Glomerular visceral epithelial cell (primary cell): Measurements from ENCODE around the gene P3H3.

Experiments used
- DNase-seq: peaks from one replicate; pipeline ENCODE4 v3.0.0-alpha.2; 2016; ENCODE audit errors: extremely low spot score

Gene P3H3, protein sequence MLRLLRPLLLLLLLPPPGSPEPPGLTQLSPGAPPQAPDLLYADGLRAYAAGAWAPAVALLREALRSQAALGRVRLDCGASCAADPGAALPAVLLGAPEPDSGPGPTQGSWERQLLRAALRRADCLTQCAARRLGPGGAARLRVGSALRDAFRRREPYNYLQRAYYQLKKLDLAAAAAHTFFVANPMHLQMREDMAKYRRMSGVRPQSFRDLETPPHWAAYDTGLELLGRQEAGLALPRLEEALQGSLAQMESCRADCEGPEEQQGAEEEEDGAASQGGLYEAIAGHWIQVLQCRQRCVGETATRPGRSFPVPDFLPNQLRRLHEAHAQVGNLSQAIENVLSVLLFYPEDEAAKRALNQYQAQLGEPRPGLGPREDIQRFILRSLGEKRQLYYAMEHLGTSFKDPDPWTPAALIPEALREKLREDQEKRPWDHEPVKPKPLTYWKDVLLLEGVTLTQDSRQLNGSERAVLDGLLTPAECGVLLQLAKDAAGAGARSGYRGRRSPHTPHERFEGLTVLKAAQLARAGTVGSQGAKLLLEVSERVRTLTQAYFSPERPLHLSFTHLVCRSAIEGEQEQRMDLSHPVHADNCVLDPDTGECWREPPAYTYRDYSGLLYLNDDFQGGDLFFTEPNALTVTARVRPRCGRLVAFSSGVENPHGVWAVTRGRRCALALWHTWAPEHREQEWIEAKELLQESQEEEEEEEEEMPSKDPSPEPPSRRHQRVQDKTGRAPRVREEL

DNA sequence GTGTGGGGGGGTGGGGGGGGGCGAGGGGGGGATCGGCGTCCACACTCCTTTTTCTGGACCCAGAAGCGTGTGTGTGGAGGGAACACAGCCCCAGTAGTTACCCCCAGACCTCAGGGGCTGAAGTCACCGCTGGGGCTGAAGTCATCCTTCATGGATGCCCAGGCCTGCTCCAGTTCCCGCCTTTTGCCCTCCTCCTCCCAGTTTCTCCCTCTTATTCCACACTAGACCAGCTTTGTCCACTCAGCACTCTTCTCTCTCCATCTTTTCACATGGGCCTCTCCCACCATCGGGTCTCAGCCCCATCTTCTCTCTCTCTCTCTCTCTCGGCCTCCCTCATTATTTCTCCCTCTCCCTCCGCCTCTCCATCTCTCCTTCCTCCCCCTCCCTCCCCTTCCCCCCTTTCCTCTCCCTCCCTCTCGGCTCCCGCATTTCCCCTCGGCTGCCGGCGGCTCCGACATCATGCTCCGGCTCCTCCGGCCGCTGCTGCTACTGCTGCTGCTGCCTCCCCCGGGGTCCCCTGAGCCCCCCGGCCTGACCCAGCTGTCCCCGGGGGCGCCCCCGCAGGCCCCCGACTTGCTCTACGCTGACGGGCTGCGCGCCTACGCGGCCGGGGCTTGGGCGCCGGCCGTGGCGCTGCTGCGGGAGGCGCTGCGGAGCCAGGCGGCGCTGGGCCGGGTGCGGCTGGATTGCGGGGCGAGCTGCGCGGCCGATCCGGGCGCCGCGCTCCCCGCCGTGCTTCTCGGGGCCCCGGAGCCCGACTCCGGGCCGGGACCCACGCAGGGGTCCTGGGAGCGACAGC is at the start of gene P3H3:
Gene P3H3, plus strand, starts transcription at position 426 of the 799 bp plus-strand sequence. Its CDS starts 34 bp downstream, at position 460.
- DNase-seq: peak; percentile 55

DNA sequence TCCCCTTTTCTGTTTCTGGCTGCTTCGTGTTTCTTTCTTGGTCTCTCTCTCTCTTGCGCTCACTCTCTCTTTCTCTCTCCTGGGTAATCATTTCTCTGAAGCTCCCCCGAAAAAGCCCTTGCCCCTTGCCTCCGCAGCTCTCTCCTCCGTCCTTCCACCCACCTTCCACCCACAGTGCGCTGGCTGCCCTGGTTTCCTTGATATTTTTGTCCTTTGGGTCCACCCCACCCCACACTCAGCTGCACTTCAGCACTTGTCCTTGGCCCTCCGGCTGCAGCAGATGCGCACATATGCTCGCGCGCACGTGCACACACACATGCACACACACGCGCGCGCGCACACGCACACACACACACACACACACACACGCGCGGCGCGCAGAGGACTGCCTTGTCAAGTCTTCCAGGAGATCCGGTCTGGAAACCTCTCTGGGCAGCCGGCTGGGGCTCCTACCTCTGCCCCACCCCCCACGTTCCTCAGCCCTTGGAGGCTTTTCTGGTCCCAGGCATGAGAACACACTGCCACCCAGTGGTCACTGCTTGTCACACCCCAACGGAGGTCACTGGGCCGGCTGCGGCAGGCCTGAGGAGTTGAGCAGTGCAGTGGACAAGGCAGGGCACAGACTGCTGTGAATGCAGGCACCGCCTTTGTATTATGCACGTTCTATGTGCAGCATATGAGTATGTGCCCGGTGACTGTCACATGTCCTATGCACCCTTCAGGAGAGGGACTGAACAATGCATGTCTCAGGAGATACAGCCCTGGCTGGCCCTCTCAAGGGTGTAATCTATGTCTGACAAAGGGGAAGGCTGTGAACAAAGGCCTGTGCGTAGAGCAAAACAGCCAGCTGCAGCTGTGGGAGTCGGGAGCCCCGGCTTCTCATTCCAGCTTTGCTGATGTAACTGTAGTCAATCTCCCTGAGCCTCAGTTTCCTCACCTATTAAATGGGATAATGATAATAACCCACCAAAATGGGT is 49.3 kb upstream of the P3H3 start:
- DNase-seq: peak; percentile 93

DNA sequence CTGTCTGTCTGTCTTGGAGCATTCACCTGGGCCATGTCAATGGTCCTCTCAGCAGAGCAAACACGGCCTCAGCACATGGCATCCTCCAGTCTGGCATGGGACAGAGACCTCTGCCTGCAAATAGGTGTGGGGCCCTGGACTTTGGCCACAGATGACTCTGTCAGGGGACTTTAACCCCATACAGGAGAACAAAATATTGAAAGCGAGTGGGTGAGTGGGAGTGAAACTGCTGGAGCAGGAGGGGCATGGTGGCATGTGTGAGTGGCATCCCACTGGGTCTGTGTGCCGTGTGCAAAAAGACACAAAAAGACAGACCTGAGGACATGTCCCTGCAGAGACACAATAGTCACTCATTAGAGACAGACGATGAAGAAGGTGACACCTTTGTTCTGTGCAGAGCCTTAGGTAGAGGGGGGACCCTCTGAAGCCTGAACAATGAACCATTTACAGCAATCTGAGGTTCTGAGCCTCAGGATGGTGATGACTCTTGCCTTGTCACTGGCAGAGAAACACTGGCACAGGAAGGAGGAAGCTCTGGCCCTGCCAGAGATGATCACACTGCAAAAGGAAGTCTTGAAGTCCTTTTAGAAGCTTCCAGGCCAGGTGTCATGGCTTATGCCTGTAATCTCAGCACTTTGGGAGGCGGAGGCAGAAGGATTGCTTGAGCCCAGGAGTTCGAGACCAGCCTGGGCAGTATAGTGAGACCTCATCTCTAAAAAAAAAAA is 48.3 kb upstream of the P3H3 start:
- no peak for DNase-seq

DNA sequence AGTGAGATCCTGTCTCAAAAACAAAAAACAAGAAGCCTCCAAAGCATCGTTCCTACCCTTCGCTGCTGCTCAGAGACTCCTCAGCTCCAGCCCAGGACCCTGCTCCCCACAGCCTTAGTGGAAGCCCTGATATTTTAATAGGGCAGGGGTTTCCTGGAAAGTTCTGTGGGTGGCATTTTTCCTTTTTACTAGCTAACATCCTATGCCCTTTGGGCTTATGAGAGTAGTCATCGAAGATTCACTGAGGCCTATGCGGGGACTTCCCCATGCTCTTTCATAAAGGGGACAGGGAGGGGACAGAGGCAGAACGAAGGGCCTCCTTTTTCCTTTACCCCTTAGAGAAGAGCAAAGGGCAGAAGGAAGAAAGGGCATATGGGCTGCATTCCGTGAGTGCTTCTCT is 47.6 kb upstream of the P3H3 start:
- no peak for DNase-seq

DNA sequence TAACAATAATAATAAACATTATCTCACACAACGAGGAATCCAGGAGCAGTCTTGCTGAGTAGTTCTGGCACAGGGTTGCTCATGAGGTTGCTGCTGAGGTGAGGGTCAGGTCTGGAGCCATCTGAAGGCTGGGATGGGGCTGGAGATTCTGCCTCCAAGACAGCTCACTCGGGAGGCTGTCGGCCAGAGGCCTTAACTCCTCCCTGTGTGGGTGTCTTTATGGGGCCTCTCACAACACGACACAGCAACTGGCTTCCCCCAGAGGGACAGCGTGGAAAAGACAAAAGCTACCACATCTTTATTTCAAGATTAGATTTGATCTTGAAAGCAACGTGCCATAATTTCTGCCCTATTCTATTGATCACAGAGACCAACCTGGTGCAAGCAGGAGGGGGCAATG is 46.1 kb upstream of the P3H3 start:
- no peak for DNase-seq

DNA sequence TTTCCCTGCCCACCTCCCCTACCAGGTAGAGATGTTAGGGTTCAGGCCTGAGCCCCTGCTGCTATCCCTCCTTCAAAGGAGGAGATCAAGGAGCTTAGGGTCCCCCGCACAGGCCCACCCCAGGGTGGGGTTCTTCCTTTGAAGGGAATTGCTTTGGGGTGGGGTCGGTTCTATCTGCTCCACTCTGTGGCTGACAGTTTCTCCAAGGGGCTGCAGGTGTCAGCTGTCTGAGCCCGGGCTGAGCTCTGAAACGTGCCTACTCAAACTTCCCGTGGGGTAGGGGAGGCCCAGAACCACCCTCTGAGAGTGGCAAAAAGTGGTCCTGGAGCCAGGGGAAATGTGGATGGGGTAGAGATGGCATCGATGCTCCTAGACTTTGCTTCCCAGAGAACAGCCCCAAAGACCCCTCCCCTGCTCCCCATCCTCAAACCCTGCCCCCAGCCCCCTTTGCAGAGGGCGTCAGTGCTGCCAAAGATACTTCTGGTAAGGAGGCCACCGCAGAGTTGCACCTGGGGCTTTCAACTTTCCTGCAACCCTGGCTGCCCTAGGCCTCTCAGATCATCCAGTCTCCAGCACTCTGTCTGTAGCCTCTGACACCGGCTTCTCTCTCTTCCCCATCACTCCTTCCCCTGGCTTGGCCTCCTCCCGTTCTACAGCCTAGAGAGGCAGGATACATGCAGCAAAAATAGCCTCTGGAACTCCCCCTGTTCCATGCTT is 45.2 kb upstream of the P3H3 start:
- DNase-seq: no peak

DNA sequence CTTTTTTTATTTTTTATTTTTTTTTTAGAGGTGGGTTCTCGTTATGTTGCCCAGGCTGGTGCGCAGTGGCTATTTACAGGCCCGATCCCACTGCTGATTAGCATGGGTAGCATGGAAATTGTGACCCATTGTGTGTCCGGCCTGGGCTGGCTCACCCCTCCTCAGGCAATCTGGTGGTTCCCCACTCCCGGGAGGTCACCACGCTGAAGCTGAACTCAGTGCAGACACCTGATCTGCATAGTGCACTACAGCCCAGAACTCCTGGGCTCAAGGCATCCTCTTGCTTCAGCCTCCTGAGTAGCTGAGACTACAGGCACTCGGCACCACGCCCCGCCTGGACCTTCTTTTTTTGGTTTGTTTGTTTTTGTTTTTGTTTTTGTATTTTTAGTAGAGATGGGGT is 44.4 kb upstream of the P3H3 start:
- DNase-seq: no peak

DNA sequence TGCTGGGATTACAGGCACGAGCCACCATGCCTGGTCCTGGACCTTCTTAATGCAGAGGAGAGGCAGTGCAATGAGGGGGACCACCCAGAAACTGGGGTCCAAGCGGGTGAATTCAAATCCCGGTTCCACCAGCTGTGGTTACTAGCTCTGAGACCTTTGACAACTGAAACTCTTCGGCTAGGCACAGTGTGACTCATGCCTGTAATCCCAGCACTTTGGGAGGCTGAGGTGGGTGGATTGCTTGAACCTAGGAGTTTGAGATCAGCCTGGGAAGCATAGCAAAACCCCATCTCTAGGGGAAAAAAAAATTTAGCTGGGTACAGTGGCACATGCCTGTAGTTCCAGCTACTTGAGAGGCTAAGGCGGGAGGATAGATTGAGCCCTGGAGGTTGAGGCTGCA is 43.9 kb upstream of the P3H3 start:
- DNase-seq: no peak

DNA sequence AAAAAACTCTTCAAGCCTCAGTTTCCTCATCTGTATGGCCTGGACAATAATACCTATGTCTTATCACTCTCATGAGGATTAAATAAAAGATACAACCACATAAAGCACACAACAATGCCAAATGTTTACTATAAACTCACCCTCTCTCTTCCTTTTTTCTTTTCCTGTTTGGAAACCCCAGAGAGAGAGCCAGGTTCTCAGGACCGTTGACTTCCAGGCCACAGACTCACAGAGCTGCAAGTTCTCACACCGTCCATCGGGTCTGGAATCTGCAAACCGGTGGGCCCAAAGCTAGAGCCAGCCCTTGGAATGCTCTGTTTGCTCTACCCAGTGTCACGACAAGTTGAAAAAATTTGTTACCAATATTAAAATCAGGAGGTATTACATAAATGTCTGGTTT is 43.4 kb upstream of the P3H3 start:
- no peak for DNase-seq

DNA sequence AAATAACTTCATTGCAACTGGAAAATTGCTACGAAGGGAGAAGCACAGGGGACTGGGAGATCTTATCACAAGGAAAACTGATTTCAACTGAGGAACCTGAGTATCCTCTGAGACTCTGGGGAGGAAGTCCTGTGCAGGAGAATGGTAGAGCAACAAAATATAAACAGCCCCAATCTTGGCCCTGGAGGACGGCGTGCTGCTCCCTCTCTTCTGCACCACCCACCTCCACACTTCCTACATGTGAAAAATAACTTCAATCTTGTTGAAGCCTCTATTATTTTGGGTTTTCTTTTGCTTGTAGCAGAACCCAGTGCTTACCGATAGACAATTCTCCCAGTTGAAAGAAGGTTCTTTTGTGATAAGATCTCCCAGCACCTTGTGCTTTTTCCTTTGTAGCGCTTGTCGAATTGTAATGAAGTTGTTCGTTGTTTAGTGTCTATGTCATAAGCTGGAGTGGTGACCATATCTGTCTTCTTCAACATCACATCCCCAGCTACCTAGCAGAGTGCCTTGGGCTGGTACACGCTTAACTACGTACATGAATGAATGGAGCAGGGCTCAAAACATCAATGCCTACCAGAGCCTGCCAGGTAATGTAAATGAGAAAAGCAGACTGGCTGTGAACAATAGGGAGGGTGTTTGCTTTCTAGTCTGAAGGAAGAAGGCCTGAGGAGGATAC is 41.7 kb upstream of the P3H3 start:
- DNase-seq: no peak

DNA sequence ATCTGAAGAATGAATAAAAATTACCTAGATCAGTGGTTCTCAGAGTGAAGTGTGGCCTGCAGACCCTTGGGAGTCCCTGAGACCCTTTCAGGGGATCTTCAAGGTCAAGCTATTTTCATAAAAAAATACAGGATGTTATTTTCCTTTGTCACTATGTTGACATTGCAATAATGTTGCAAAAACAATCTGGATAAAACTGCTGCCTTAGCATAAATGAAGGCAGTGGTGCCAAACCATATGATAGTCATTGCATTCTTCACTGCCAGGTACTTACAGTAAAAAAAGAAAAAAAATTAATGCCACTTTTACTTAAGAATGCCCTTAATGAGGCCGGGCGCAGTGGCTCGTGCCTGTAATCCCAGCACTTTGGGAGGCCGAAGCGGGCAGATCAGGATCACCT is 40.9 kb upstream of the P3H3 start:
- no peak for DNase-seq

DNA sequence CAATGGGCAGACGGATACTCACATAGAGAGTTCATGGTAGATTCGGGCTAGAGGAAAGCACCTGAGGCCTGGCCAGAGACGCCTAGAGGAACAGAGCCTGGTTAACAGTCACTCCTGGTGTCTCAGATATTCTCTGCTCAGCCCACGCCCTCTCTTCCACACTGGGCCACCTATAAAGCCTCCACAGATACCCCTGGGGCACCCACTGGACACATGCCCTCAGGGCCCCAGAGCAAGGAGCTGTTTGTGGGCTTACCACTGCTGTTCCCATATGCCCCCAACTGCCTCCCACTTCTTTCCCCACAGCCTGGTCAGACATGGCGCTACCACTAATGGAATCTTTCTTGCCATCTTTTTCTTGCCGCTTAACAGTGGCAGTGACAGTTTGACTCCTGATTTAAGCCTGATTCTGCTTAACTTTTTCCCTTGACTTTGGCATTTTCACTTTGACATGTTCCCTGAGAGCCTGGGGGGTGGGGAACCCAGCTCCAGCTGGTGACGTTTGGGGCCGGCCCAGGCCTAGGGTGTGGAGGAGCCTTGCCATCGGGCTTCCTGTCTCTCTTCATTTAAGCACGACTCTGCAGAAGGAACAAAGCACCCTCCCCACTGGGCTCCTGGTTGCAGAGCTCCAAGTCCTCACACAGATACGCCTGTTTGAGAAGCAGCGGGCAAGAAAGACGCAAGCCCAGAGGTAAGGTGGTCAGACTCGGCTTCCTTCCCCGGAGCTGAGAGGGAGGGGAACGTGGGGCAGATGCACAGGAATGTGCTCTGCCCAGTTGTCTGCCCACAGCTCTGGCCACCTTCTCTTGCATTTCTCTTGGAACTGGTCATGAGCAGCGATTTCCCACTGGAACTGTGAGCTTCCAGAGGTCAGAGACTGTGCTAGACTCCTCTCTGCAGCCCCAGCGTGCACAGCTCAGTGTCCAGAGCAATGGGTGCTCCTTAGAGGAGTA is 39.0 kb upstream of the P3H3 start, which contains the start of gene CD4:
Gene CD4, plus strand, starts transcription at position 557 of the 953 bp plus-strand sequence. CDS start 10,611 bp downstream, outside the sequence.
- no peak for DNase-seq

DNA sequence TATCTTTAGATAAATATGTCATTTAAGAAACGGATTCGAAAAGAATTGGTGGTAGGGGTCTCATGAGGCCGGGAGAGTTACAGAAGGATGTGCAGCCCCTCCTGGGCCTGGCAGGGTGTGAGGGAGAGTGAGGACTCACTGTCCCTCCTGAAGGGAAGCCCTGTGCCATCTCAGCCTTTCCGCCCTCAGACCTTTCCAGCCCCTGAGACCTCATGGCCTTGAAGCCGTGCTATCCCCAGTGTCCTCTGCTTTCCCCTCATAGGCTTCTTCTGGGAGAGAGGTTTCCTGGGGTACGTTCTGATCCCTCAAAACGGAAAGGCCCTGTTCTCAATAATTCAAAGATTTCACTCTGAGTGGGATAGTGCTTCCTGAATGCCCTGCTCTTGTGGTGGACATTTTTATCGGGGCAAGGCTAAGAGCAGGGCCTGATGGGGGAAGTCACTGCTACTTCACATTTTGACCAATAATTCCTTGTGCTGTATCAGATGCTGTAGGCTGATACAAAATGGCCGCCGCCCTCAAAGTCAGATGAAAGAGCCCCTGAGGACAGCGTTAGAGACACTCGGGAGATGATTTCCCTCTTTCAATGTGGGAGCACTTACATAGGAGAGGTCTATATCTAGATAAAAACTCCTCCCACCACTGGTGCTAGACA is 37.6 kb upstream of the P3H3 start:
- DNase-seq: no peak

DNA sequence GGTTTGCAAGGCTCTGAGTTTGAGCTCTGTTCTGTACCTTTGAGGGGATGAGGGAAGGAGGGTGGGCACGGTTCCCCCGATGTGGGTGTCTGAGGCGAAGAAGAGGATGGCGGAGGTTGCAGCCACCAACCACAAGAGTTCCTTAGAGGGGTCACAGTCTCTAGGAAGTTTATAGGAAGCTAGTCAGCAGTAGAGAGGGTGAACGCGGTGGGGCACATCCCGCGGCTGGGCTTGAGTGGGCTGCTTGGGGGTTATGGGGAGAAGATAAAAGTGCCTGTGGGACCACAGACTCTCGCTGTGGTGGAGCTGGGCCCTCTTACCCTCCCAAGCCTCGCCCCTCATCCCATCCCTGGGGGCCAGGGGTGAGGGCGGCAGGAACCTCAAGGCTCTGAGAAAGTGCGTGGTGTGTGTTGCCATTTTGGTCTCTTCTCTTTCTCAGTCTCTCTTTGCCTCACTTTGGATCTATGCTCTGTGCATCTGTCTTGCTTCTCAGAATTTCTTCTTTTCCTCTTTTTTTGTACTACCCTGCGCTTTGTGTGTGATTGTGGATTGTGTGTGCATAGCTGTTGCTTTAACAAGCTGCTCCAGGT is 36.2 kb upstream of the P3H3 start:
- no peak for DNase-seq

DNA sequence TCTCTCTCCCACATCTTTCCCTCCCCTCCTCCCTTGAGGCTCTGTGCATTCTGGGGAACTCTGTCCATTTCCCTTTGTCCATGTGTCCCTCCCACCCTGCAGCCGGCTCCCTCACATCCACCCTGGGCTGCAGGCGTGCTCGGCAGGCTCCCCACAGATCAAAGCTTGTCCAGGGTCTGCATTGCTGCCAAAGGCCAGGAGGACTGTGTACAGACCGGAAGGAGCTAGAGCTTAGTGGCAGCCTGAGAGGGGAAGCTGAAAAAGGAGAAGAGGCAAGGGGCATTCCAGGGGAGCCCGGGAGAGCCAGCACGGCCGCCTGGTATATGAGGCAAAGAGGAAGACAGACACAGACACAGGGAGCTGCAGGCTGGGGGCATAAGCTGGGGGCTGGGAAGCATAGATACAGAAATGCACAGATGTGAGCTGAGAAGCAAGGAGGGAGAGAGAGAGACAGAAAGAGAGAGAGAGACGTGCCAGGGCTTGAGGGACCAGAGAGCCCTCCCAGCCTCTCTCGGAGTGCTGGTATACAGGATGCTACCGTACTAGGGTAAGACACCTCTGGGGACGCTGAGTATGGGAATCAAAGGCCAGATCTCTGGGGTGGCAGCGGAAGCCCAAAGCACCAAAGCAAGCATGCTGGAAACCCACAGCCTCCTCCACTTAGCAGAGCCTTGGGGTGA is 35.5 kb upstream of the P3H3 start:
- DNase-seq: no peak

DNA sequence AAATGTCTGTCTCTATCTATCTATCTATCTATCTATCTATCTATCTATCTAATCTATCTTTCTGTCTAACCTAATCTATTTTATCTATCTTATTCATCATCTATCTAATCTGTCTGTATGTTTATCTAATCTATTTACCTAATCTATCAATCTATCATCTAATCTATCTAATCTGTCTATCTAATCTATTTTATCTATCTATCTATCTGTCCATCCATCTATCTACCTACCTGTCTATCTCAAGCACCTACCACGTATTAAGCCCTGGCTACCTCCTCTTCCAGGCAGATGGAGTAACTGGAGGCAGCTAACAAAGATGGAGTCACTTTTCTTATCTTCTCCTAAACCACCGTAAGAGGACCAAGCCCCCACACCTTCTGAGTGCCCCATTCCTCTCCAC is 33.1 kb upstream of the P3H3 start:
- DNase-seq: no peak

DNA sequence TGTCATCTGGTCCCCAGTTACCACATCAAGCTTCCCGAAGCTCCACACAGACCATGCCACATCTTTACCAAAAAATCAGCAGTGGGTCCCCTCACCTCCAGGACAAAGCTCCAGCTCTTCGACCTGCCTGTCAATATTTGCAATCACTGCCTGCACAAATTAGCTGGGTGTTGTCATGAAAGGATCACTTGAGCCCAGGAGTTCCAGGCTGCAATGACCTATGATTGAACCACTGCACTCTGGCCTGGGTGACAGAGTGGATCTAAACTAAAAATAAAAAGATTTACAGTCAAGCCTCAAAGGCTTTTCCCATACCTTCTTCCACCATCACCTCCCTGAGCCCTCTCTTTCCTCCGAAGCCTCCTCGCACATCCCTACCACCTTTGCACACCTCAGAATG is 31.6 kb upstream of the P3H3 start:
- DNase-seq: no peak
